GM19372 (cell line): Measurements from ENCODE around the gene TSSK3.
"Not testable (repeated sequence)": the region's sequence is repeated elsewhere in the genome, so short reads cannot be mapped to it uniquely, and the experiment has no call there.

Experiments used
- ATAC-seq: cut with Tn5 transposase; IDR thresholded peaks from one replicate; pipeline ENCODE4 v1.9.1; 2021; ENCODE audit warnings: mild to moderate bottlenecking, low read depth, moderate library complexity; ENCODE audit not compliant: unreplicated experiment

Gene TSSK3

GRCh38 chr1:32337855-32338636, 24.3 kb upstream of the TSSK3 start:
- no peak for ATAC-seq

GRCh38 chr1:32338637-32339145, 23.6 kb upstream of the TSSK3 start:
- ATAC-seq: no peak

GRCh38 chr1:32339363-32339978, 22.9 kb upstream of the TSSK3 start:
- no peak for ATAC-seq

GRCh38 chr1:32341186-32341757, 21.1 kb upstream of the TSSK3 start:
- no peak for ATAC-seq

DNA sequence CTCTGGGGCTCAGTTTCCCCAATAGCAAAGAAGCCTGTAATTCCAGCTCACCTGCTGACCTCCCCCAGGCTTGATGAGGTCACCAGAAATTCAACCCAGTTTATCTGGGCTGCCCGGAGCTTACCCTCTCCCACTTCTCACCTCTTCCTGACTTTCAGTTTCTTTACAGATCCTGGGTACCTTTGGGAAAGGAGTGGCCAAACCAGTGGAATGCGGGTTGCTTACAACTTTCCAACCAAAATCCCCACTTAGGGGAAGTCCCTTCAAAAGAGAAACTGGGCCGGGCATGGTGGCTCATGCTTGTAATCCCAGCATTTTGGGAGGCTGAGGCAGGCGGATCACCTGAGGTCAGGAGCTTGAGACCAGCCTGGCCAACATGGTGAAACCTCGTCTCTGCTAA, 20.4 kb upstream of the TSSK3 start:
- no peak for ATAC-seq

DNA sequence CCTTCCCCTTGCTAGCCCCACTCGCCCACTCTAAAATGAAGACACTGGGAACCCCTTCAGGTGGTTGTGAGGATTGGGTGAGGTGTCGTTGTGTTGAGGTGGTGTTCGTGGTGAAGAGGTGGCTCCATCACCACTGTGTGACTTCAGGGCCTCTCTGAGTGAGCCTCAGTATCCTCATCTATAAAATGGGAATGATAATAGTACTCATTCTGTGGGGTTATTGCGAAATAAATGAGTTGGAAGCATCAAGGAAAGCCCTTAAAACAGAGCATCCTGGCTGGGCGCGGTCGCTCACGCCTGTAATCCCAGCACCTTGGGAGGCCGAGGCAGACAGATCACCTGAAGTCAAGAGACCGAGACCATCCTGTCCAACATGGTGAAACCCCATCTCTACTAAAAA, 19.6 kb upstream of the TSSK3 start:
- no peak for ATAC-seq

- ATAC-seq: no peak
Observed at GRCh38 chr1:32345289-32345827, 17.0 kb upstream of the TSSK3 start.

DNA sequence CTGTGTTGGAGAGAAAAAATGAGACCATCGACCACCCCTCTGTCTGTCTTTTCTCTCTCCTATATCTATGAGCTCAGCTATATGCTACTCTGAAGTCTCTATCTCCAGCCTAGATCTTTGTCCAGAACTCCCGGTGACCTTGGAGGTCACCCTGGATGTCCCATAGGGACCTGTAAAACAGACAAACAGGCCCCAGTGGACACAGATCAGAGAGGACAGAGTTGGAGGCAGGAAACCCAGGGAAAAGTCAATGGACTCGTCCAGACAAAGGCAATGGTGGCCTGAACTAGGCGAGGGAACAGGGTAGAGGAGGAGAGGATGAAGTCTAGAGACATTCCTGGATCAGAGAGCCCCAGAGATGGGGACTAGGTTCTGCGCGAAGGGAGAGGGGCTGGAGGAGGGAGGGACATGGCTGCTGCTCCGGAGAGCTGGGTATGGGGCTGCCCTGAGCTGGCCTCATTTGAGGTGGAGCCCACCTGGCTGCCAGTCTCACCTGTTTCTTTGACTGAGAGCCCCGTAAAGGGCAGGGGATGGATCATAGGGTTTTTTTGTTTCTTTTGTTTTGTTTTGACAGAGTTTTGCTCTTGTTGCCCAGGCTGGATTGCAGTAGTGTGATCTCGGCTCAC, 15.7 kb upstream of the TSSK3 start:
- ATAC-seq: no peak

GRCh38 chr1:32349211-32349708, 13.1 kb upstream of the TSSK3 start:
- no peak for ATAC-seq

DNA sequence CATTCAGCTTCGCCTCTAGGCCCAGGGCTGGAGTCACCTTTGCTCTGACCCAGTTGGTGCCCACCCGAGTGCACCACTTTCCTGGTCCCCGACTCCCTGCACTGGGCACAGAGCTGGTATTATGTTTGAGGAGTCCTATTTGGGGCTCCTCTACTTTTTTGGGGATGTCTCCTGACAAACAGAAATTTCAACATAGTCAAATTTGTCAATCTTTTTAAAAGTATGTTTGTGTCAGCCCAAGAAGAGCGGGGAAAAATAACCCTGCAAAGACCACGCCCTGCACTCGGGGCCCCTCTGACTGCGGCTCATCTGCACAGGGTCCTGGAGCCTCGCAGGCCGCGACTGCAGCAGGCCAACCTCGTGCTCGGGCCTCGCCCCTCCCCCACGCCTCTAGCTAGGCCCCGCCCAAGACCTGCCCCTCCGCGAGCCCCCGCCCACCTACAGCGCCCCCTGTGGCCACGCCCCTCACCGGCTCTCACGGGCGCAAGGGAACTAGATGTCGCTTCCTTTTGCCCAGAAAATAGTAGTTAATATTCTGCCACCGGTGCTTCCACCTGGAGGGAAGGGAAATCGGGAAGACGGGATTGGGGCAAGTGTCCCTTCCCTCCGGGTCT, 11.4 kb upstream of the TSSK3 start:
- ATAC-seq: peak; percentile 38

DNA sequence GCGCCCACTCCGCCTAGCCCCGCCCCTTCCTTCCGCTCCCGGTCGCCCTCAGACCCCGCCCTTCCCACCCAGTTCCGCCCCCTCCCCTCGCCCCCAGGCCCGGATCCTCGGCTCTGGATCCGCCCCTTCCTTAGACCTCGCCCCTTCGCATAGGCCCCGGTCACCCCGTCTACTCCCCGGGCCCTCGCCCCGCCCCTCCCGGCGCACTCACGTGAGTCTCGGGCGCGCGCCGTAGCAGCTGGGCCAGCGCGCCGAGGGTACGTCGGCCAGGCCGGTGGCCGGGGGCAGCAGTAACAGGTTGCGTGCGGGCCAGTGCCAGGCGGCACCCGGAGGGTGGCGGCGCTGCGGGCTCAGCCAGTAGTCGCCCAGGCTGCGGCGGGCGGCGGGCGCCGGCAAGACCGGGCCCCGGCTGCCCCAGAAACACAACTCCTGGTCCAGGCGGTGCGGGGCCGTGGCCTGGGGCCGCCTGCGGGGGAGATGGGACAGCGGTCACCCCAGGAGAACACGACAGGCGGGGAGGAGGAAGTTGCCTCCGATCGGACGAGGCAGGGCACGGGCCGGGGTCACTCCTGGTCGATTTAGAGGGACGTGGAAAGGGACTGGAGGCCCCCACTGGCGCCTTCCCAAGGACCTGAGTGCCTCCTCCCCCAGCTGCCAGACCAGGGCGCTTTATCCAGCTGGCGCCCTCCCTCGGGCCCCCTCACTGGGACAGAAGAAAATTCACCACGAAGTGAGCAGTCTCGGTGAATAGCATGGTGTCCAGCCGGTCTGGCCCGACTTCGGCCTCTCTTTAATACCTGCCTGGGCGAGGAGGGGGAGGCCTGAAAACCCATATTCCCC, 10.7 kb upstream of the TSSK3 start:
- ATAC-seq: peak; percentile 85

- no peak for ATAC-seq
Observed at GRCh38 chr1:32352239-32352745, 10.0 kb upstream of the TSSK3 start.

GRCh38 chr1:32352831-32353383, 9.4 kb upstream of the TSSK3 start:
- ATAC-seq: no peak

GRCh38 chr1:32353431-32353830, 8.9 kb upstream of the TSSK3 start:
- ATAC-seq: no peak

GRCh38 chr1:32353886-32354570, 8.3 kb upstream of the TSSK3 start:
- no peak for ATAC-seq

GRCh38 chr1:32355778-32356177, 6.6 kb upstream of the TSSK3 start:
- ATAC-seq: not testable (repeated sequence)

- ATAC-seq: no peak
Observed at GRCh38 chr1:32356478-32356877, 5.9 kb upstream of the TSSK3 start.

DNA sequence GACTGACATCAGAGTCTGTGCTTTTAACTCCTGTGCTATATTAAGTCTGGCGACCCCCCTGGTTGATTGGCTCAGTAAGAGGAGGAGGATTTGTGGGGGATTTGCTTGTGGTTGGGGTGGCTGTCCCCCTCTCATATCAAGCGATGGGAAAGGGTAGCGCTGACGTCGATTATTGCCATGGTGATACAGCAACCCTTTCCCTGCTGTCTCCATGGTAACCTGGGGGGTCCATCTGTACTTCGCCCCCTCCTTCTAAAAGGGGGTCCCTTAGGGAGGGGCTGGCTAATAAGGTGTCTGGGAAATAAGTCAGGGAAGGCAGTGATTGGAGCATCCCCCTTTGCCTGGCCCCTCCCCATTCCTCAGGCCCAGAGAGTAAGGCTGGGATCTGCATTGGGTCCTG, 4.7 kb upstream of the TSSK3 start:
- no peak for ATAC-seq
